Measurements from ENCODE around the gene SHANK1. TPM values are rescaled to one million over a fixed set of nuclear protein-coding genes. Genes with fewer than 3 reads are reported as not detected.

SHANK1 gene
- total RNA-seq, 4 donors from 2014 or later = 0.06 TPM; not detected in 3

DNA sequence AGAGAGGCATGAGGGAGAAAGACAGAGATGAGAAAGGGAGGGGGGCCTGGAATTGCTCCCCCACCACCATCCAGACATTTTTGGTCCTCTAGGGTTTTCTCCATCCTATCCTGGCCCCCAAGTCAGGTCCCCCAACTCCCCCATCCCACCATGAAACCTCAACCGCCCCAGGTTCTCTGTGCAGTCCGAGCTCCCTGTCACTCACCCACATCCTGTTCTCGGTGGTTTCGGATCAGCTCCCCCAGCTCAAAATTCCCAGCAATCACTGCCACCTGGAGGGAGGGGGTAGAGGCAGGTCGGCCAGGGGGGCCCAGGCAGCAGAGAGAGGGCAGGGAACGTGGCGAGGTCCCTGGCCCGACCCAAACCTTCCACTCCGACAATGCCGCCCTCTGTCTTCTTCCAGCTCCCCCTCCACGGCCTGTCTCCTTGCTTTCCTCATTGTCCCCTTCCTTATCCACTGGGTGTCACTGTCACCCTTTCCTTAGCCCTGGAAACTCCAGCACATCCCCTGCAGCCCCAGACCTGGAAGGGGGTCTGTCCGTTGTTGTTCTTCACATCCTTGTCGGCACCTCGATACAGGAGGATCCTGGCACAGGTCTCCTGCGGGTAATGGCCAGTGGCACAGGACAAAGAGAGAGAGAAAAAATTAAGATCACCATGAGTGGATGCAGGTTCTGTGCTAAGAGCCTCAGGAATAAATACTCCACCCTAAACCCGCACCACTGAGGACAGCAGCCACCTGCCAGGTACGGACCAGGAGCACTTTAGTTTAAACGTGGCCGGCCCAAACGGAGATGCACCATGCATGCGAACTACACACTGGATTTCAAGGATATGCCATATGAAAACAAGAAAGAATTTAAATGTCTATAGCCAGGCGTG is 15.4 kb downstream of the SHANK1 start:
- 28 to 33% methylated on average over 18 to 19 of the region's 22 CpGs for WGBS, 2 donors
- H3K27me3 ChIP-seq = peaks cover 0 to 75% (median 0%) of the 10 kb centered on the region in 4 donors
- intact Hi-C loops (cut with DNase I) = no loop called here

GRCh38 chr19:50702871-50703829 is 16.5 kb downstream of the SHANK1 start:
- Histone ChIP-seq H3K4me1 (no peaks in the 10 kb centered on the region), H3K9me3 (no peaks in the 10 kb centered on the region), H3K36me3 (no peaks in the 10 kb centered on the region), H3K27me3 (peaks cover 0 to 80% (median 0%) of the 10 kb centered on the region in 4 donors), H3K4me3 (no peak overlapping the region), H3K27ac (no peak overlapping the region)
- intact Hi-C loops (cut with DNase I) = no loop called here
- TF ChIP-seq CTCF (IDR thresholded peaks at IDR 0.05) = no peak
- TF ChIP-seq POLR2A (IDR thresholded peaks at IDR 0.05) = no peak
- no peak for DNase-seq
- 25 to 31% methylated on average over 10 to 16 of the region's 47 CpGs for WGBS, 2 donors

More for the DNA sequence above, 15.4 kb downstream of the SHANK1 start:
- Histone ChIP-seq H3K4me3 (no peak overlapping the region), H3K9me3 (no peaks in the 10 kb centered on the region), H3K36me3 (no peaks in the 10 kb centered on the region), H3K27ac (no peak overlapping the region), H3K4me1 (no peaks in the 10 kb centered on the region)
- TF ChIP-seq POLR2A (IDR thresholded peaks at IDR 0.05) = no peak
- TF ChIP-seq CTCF (IDR thresholded peaks at IDR 0.05) = no peak
- no peak for DNase-seq

DNA sequence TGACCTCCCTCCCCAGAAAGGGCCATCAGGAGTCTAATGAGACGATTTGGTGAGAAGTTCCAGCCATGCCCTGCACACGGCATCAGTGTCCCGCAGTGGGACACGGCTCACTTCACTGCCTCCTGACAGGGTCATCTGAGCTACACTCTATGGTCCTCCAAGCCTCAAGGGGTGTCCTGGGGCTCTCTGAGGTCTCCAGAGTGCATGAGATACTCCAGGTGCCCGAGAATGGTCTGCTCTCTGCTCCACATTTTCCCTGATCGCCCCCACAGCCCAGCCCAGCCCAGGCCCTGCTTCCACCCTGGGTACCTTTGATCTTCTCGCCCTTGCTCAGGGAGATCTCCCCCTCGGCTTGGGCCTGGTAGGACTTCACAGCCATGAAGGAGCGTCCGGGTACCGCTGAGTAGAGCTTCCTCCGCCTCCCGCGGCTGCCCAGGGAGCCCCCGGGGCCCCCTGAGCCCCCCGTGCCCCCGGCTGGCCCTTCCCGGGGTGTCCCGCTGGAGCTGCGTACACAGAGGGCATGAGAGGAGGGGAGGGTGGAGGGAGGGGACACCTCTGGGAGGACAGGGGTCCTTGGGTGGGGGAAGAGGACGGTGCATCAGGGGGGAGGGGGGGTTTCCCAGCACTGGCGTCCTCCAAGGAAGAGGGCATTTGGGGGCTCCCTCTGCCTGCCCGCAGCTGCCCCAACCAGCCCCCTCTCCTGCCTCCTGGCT is 17.3 kb downstream of the SHANK1 start:
- no peak for DNase-seq
- H3K27me3 ChIP-seq = peaks cover 0 to 86% (median 0%) of the 10 kb centered on the region in 4 donors
- TF ChIP-seq POLR2A (IDR thresholded peaks at IDR 0.05) (no peak), CTCF (IDR thresholded peaks at IDR 0.05) (no peak)
- H3K4me1 ChIP-seq = no peaks in the 10 kb centered on the region
- 40 to 55% methylated on average over 1 to 11 of the region's 23 CpGs for WGBS, 2 donors
- intact Hi-C loops (cut with DNase I) = no loop called here
- no peak overlapping the region for H3K27ac ChIP-seq
- H3K36me3 ChIP-seq = no peaks in the 10 kb centered on the region
- H3K9me3 ChIP-seq = no peaks in the 10 kb centered on the region
- no peak overlapping the region for H3K4me3 ChIP-seq

DNA sequence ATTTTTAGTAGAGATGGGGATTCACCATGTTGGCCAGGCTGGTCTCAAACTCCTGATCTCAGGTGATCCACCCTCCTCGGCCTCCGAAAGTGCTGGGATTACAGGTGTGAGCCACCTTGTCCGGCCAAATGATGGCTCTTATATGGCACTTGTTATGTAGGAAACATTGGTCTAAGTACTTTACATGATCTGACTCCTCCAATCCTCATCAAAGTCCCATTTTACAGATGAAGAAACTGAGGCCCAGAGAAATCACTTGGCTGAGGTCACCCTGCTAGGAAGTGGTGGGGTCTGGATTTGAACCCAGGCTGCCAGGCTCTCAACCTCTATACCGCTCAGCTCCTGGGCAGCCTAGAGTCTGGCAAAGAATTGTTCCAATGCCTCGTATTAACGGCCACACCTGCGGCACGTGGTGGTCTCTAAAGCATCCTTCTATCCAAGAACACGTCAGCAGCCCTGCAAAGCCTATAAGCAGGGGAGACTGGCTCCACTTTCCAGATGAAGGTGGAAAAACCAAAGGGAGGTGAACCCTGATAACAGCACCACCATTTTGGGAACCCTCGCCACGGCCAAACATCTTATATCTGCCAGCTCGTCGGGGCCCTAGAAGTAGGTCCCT is 18.1 kb downstream of the SHANK1 start:
- intact Hi-C loops (cut with DNase I) = no loop called here
- no peaks in the 10 kb centered on the region for H3K36me3 ChIP-seq
- no peak overlapping the region for H3K27ac ChIP-seq
- no peaks in the 10 kb centered on the region for H3K9me3 ChIP-seq
- 84 to 89% methylated on average over 6 to 9 of the region's 13 CpGs for WGBS, 2 donors
- H3K4me3 ChIP-seq = no peak overlapping the region
- H3K27me3 ChIP-seq = peaks cover 0 to 94% (median 0%) of the 10 kb centered on the region in 4 donors
- no peak for TF ChIP-seq CTCF (IDR thresholded peaks at IDR 0.05)
- TF ChIP-seq POLR2A (IDR thresholded peaks at IDR 0.05) = no peak
- no peaks in the 10 kb centered on the region for H3K4me1 ChIP-seq
- no peak for DNase-seq
